Hepatocyte (in vitro differentiated cells): ENCODE data around the gene KIAA0825. TPM values are rescaled to one million over a fixed set of nuclear protein-coding genes. Genes with fewer than 3 reads are reported as not detected.

Experiments
- DNase-seq: peaks from one replicate; pipeline ENCODE4 v3.0.0-alpha.2; 2016; ENCODE audit warnings: low spot score
- H2AFZ ChIP-seq: fragments of 200-600 bp; sonication (generic); 2 replicates; pipeline ENCODE4 v1.6.0; 2016; ENCODE audit warnings: antibody characterized with exemption, mild to moderate bottlenecking
- H3K27ac ChIP-seq: fragments of 200-600 bp; sonication (generic); 2 replicates; pipeline ENCODE4 v1.5.1; 2016; ENCODE audit warnings: mild to moderate bottlenecking
- H3K27me3 ChIP-seq: fragments of 200-600 bp; sonication (generic); 2 replicates; pipeline ENCODE4 v1.6.1; 2016
- H3K36me3 ChIP-seq: fragments of 200-600 bp; sonication (generic); replicated peaks from 2 replicates; pipeline ENCODE4 v1.5.1; 2016; ENCODE audit warnings: low read depth; ENCODE audit not compliant: insufficient read depth
- H3K4me1 ChIP-seq: fragments of 200-600 bp; sonication (generic); 2 replicates; pipeline ENCODE4 v1.5.1; 2016; ENCODE audit warnings: mild to moderate bottlenecking, moderate library complexity; ENCODE audit not compliant: insufficient read depth
- H3K4me2 ChIP-seq: fragments of 200-600 bp; sonication (generic); 2 replicates; pipeline ENCODE4 v1.6.0; 2016
- H3K4me3 ChIP-seq: fragments of 200-600 bp; sonication (generic); 2 replicates; pipeline ENCODE4 v1.5.1; 2016; ENCODE audit warnings: mild to moderate bottlenecking
- H3K79me2 ChIP-seq: fragments of 200-600 bp; sonication (generic); 2 replicates; pipeline ENCODE4 v1.6.0; 2017; ENCODE audit warnings: mild to moderate bottlenecking
- H3K9me2 ChIP-seq: fragments of 200-600 bp; sonication (generic); replicated peaks from 2 replicates; pipeline ENCODE4 v1.6.0; 2017; ENCODE audit warnings: mild to moderate bottlenecking; ENCODE audit not compliant: insufficient read depth
- H3K9me3 ChIP-seq: fragments of 200-600 bp; sonication (generic); 2 replicates; pipeline ENCODE4 v1.5.1; 2016; ENCODE audit warnings: low read depth, mild to moderate bottlenecking
- H4K20me1 ChIP-seq: fragments of 200-600 bp; sonication (generic); 2 replicates; pipeline ENCODE4 v1.6.0; 2016; ENCODE audit warnings: mild to moderate bottlenecking; ENCODE audit not compliant: insufficient read depth, poor library complexity, severe bottlenecking
- CTCF ChIP-seq: fragments of 200-600 bp; sonication (generic); IDR thresholded peaks from 2 replicates; pipeline ENCODE4 v1.5.1; 2016; ENCODE audit warnings: antibody characterized with exemption, mild to moderate bottlenecking; ENCODE audit not compliant: poor library complexity
- EZH2 ChIP-seq: fragments of 200-600 bp; sonication (generic); IDR thresholded peaks from 2 replicates; pipeline ENCODE4 v1.6.1; 2016; ENCODE audit warnings: antibody characterized with exemption, mild to moderate bottlenecking, borderline replicate concordance
- EZH2phosphoT487 ChIP-seq: fragments of 200-600 bp; sonication (generic); IDR thresholded peaks from one replicate; pipeline ENCODE4 v1.6.1; 2018; ENCODE audit warnings: antibody characterized with exemption, mild to moderate bottlenecking, low read depth, moderate library complexity; ENCODE audit not compliant: unreplicated experiment, severe bottlenecking
- WGBS: methylation state at CpG from one replicate; pipeline ENCODE4 v1.1.6; 2016; ENCODE audit warnings: low lambda C conversion rate; ENCODE audit errors: missing lambda C conversion rate; 5-methylcytosine and 5-hydroxymethylcytosine counted together
- polyA plus RNA-seq: library from polyadenylated mRNA; unstranded; fragments of >200 nt; fragmentation: Nextera tagmentation; extraction: Ambion mirVana; gene quantifications from 2 replicates; pipeline ENCODE4 v1.2.1, GENCODE V29; 2016
- total RNA-seq: library from RNA; depleted of rRNA; stranded (reverse); fragments of >200 nt; gene quantifications from 2 replicates; pipeline ENCODE4 v1.2.3, GENCODE V29; 2014

The KIAA0825 gene
- total and polyA plus RNA-seq, 2 experiments from 2014 or later: 2.1 to 4.5 TPM

GRCh38 chr5:94281236-94281801 lies 337.1 kb downstream of the KIAA0825 start:
- no peaks in the 10 kb centered on the region for H3K9me2 ChIP-seq
- no peaks in the 10 kb centered on the region for H3K4me1 ChIP-seq
- H3K9me3 ChIP-seq: no peaks in the 10 kb centered on the region
- peaks cover 12% of the 10 kb centered on the region for H3K27me3 ChIP-seq
- H2AFZ ChIP-seq: no peak overlapping the region
- H4K20me1 ChIP-seq: no peaks in the 10 kb centered on the region
- H3K36me3 ChIP-seq: no peaks in the 10 kb centered on the region
- TF ChIP-seq EZH2phosphoT487 (no peak), CTCF (no peak), EZH2 (no peak)
- DNase-seq: no peak
- 73% methylated on average over 2 of the region's 2 CpGs for WGBS
- H3K27ac ChIP-seq: no peak overlapping the region
- H3K79me2 ChIP-seq: no peaks in the 10 kb centered on the region
- H3K4me2 ChIP-seq: no peak overlapping the region
- H3K4me3 ChIP-seq: no peak overlapping the region

- Histone ChIP-seq H3K9me2 (no peaks in the 10 kb centered on the region), H3K79me2 (no peaks in the 10 kb centered on the region), H4K20me1 (no peaks in the 10 kb centered on the region), H3K9me3 (no peaks in the 10 kb centered on the region), H2AFZ (no peak overlapping the region), H3K4me1 (no peaks in the 10 kb centered on the region), H3K27ac (no peak overlapping the region), H3K27me3 (no peaks in the 10 kb centered on the region), H3K36me3 (no peaks in the 10 kb centered on the region), H3K4me2 (no peak overlapping the region), H3K4me3 (no peak overlapping the region)
- no peak for DNase-seq
- 71% methylated on average over 1 of the region's 1 CpG for WGBS
- TF ChIP-seq EZH2 (no peak), CTCF (no peak), EZH2phosphoT487 (no peak)
Observed at GRCh38 chr5:94276751-94277150, 341.7 kb downstream of the KIAA0825 start.

GRCh38 chr5:94276048-94276447 lies 342.4 kb downstream of the KIAA0825 start:
- no peaks in the 10 kb centered on the region for H3K9me3 ChIP-seq
- no peaks in the 10 kb centered on the region for H3K9me2 ChIP-seq
- H3K79me2 ChIP-seq: no peaks in the 10 kb centered on the region
- no peak for DNase-seq
- H4K20me1 ChIP-seq: no peaks in the 10 kb centered on the region
- no peaks in the 10 kb centered on the region for H3K27me3 ChIP-seq
- 76% methylated on average over 1 of the region's 1 CpG for WGBS
- no peak overlapping the region for H3K27ac ChIP-seq
- no peaks in the 10 kb centered on the region for H3K4me1 ChIP-seq
- TF ChIP-seq EZH2phosphoT487: no peak
- no peak for TF ChIP-seq EZH2
- TF ChIP-seq CTCF: no peak
- H3K4me2 ChIP-seq: no peak overlapping the region
- H2AFZ ChIP-seq: no peak overlapping the region
- no peak overlapping the region for H3K4me3 ChIP-seq
- no peaks in the 10 kb centered on the region for H3K36me3 ChIP-seq

- Histone ChIP-seq H3K27me3 (no peaks in the 10 kb centered on the region), H3K27ac (no peak overlapping the region), H3K4me2 (no peak overlapping the region), H4K20me1 (no peaks in the 10 kb centered on the region), H3K79me2 (no peaks in the 10 kb centered on the region), H3K9me2 (no peaks in the 10 kb centered on the region), H3K9me3 (no peaks in the 10 kb centered on the region), H3K4me3 (no peak overlapping the region), H3K4me1 (no peaks in the 10 kb centered on the region), H2AFZ (no peak overlapping the region), H3K36me3 (no peaks in the 10 kb centered on the region)
- TF ChIP-seq CTCF (no peak), EZH2 (no peak)
- 93% methylated on average over 4 of the region's 4 CpGs for WGBS
- no peak for DNase-seq
Observed at GRCh38 chr5:94274707-94275106, 343.7 kb downstream of the KIAA0825 start.
